ENCODE data around the gene IL32.
A peak's percentile ranks its signal among the peaks of the same experiment; 100 is the strongest.
"Not testable (repeated sequence)": the region's sequence is repeated elsewhere in the genome, so short reads cannot be mapped to it uniquely, and the experiment has no call there.

IL32 gene

GRCh38 chr16:3028716-3029319 is 36.6 kb upstream of the IL32 start:
- DNase-seq, result no peak

- peak; percentile 40 for DNase-seq
These were observed 35.8 kb upstream of the IL32 start for GRCh38 chr16:3029491-3030221.

GRCh38 chr16:3030222-3031212 is 34.9 kb upstream of the IL32 start:
- no peak for DNase-seq

- peak; percentile 56 for DNase-seq
These were observed 32.8 kb upstream of the IL32 start for GRCh38 chr16:3032624-3033023.

- no peak for DNase-seq
These were observed 30.0 kb upstream of the IL32 start for GRCh38 chr16:3035289-3035971.

DNA sequence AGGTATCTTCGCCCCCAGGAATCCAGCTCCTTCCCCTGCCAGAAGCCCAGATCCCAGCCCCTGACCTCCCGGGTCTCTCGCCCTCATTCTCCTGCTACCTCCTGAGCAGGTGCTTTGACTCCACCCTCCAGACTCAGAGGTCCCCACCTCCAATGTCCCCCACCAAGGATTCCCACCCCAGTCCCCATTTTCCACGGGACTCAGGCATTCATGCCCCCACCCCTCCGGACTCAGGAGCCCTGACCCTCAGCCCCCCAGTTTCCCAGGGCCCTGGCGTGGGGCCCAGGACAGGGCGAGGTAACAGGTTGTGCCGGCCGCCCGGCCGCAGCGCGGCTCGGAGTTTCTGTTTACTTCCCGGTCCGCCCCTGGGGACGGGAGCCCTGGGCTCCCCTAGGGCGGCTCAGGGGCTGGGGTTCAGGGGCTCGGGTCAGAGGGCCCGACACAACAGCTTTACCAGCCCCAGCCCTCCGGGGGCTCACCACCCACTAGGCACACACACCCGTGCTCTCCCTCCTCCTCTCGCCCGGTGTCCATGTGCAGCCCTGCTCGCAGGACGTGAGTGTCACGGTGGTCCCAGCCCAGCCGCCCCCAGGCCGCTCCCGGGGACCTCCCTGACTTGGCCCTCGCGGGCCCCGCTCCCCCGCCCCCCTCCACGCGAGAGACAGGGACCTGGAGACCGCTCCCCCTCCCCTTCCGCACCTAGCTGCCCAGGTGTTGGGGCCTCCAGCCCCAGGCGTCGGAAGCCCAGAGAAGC is 29.3 kb upstream of the IL32 start:
- no peak for DNase-seq

DNA sequence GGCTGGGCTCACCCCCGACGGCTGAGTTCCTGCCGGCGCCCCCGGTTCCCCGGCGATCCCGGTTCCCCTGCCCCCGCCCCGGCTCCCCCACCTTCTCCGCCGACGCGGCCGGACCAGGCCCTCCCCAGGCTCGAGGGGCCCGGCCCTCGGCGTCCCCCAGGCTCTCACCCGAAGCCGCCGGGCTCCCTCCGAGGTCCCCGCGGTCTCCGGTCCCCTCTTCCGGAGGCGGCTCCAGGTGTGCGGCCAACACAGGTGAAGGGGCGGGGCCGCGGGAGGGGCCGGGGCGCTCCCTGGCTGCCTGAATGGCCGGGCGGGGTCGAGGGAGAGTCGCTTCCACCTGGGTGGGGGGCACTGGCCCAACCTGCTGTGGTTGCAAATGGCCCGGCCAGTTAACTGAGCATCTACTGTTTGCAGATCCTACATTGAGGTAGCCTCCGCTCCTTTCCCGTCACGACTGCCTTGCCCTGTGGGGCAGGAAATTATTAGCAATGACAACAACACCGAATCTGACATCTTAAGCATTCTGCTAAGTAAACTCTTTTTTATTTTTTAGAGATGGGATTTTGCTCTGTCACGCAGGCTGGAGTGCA is 28.6 kb upstream of the IL32 start, which contains the start of gene BICDL2:
TSS of gene BICDL2 (minus strand) at position 219 of the 590 bp plus-strand sequence. CDS start 1,448 bp downstream, outside the sequence.
- DNase-seq, result no peak

DNA sequence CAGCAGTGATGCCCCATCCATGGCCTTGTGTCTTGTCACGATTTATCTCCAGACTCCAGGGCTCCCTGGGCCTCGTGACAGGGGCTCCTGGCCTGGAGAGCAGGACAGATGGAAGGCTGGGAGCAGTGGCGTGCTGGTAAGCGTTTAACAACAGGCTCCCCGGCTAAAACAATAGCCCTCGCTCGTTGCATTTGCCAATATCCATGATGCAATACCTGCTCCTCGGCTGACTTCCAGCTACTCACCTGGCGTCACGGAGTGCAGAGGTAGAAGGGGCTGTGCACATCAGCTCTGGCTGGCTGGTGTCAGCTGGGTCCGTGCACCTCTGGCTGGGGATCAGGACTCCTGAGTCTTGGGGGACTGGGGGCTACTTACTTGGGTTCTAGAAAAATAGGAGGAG is 27.2 kb upstream of the IL32 start:
- DNase-seq, result no peak

DNA sequence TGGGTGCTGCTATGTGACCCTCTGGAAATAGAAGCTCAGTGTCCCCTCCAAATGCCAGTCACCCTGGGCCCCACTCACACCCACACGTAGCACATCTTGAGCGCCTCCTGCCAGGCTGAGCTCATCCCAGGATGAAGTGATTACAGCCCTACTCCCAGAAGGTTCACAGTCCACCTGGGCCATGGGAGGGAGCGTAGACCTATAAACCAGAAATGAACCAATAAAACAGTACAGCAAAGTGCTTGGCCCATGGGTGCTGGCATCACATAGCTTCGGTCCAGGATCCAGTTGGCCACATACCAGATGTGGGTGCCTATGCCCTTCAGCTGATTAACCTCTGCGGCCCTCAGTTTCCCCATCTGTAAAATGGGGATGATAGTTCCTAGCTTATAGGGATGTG is 26.5 kb upstream of the IL32 start:
- no peak for DNase-seq

- no peak for DNase-seq
These were observed 23.1 kb upstream of the IL32 start for GRCh38 chr16:3042376-3042775.

GRCh38 chr16:3044708-3045107 is 20.7 kb upstream of the IL32 start:
- DNase-seq, result no peak

GRCh38 chr16:3045758-3046640 is 19.4 kb upstream of the IL32 start, which contains the start of gene MMP25:
Gene MMP25 (plus strand): TSS chr16:3046561. CDS start chr16:3046918, 357 bp downstream.
- DNase-seq, result peak; percentile 70

GRCh38 chr16:3046641-3047386 is 18.6 kb upstream of the IL32 start:
- no peak for DNase-seq

GRCh38 chr16:3047387-3047720 is 18.1 kb upstream of the IL32 start:
- no peak for DNase-seq

DNA sequence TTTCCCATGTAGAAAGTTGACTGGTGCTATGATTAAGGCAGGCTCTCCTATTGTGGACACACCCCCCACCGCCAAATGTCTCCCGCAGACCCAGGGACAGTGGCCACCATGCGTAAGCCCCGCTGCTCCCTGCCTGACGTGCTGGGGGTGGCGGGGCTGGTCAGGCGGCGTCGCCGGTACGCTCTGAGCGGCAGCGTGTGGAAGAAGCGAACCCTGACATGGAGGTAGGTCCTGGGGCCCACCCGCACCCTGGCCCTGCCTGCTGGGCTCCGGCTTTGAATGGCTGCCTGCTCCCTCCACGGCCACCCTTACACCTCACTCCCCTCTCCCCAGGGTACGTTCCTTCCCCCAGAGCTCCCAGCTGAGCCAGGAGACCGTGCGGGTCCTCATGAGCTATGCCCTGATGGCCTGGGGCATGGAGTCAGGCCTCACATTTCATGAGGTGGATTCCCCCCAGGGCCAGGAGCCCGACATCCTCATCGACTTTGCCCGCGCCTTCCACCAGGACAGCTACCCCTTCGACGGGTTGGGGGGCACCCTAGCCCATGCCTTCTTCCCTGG is 15.4 kb upstream of the IL32 start:
- DNase-seq, result no peak

DNA sequence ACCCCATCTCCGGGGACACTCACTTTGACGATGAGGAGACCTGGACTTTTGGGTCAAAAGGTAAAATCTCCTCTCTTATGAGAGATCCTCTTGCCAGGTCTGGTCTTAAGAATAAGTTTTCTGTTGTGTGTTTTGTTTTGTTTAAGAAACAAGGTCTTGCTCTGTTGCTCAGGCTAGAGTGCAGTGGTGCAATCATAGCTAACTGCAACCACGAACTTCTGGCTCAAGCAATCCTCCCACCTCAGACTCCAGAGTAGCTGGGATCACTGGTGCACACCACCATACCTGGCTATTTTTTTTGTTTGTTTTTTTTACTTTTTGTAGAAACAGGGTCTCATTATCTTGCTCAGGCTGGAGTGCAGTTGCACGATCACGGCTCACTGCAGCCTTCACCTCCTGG is 15.0 kb upstream of the IL32 start:
- DNase-seq, result no peak

- DNase-seq, result no peak
These were observed 14.4 kb upstream of the IL32 start for GRCh38 chr16:3051009-3051408.

GRCh38 chr16:3051494-3051893 is 13.9 kb upstream of the IL32 start:
- peak; percentile 49 for DNase-seq

DNA sequence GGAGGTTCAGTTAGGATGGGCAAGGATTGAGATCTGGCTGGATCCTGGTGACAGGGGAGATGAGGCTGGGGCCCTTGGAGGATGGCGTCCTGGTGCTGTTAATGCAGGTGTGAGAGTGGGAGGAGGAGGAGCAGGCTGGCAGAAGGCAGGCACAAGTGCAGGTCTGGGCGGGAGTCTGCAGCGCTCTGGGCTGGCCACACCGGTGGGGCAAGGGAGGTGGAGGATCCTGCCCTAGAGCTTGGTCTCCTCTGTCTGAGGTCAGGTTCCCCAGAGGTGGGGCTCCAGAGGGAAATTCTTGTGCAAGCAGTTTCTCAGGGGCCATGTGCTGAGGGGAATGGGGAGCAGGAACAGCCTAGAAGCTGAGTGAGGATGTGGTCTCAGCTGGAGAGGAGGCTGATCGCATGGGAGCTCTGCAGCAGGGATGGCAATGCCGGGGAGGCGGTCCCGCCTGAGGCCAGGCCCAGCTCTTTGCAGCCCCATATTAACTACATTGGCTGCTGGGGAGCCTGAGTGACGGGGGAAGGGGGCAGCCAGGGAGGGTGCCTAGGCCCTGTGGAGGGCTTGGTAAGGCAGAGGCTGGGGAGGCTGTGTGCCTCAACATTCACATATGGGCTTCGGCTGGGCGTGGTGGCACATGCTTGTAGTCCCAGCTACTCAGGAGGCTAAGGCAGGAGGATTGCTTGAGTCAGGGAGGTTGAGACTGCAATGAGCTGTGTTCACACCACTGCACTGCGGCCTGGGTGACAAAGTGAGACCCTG is 12.7 kb upstream of the IL32 start:
- not testable (repeated sequence) for DNase-seq
